Mucosa of descending colon (tissue), 3 donors: ENCODE data around the gene TAF5. TPM values are rescaled to one million over a fixed set of nuclear protein-coding genes. Genes with fewer than 3 reads are reported as not detected.
A peak's percentile ranks its signal among the peaks of the same experiment; 100 is the strongest.

Experiments
- ATAC-seq: fragments of 200-7000 bp; cut with Tn5 transposase; one replicate; pipeline ENCODE4 v1.9.1; 2020; ENCODE audit warnings: mild to moderate bottlenecking, moderate library complexity
- DNase-seq, 3 donors: peaks; one replicate each; pipeline ENCODE4 v3.0.0-alpha.2; 2020
- H3K36me3 ChIP-seq: fragments of 200-600 bp; one replicate; pipeline ENCODE4 v1.8.0; 2021; ENCODE audit warnings: low read depth, mild to moderate bottlenecking
- H3K4me1 ChIP-seq: fragments of 200-600 bp; one replicate; pipeline ENCODE4 v1.8.0; 2021; ENCODE audit warnings: low read depth, mild to moderate bottlenecking
- H3K4me3 ChIP-seq: fragments of 200-600 bp; one replicate; pipeline ENCODE4 v1.8.0; 2021; ENCODE audit warnings: mild to moderate bottlenecking
- H3K9me3 ChIP-seq: fragments of 200-600 bp; one replicate; pipeline ENCODE4 v1.8.0; 2021; ENCODE audit warnings: mild to moderate bottlenecking
- CTCF ChIP-seq: fragments of 200-600 bp; IDR thresholded peaks from one replicate; pipeline ENCODE4 v1.8.0; 2022; ENCODE audit warnings: antibody characterized with exemption, mild to moderate bottlenecking
- intact Hi-C, 2 donors: fragments of 100-400 bp; cut with DNase I in 1 of 2; cut with micrococcal nuclease in 1 of 2; formaldehyde crosslinking; loops; one replicate each; pipeline versions ENCODE4 v1.11.0 to v1.11.1; 2022; cut with DNase I, micrococcal nuclease
- total RNA-seq, 3 donors: library from RNA; stranded (reverse); fragmentation: NEBNext Ultra II Directional in 2 of 3; extraction: Animal tissue kit (Norgen Biotek cat#: 25700) in 2 of 3; gene quantifications; one replicate each; pipeline versions ENCODE4 v1.2.1 to v1.2.4, GENCODE V29; 2021 to 2023
- donor health status: DM: no; HTN: no; CAD: no; lungs with moderate emphysema.
- donor health status: DM: no; HTN: no; CAD: no.
- donor health status: DM: no; HTN: yes; CAD: no.

TAF5 gene
- total RNA-seq, 3 donors from 2014 or later: 4.1 to 7.1 (median 4.4) TPM

- intact Hi-C loops: no loop called here
- no peak for TF ChIP-seq CTCF
- peaks cover 26% of the 10 kb centered on the region for H3K4me1 ChIP-seq
Measured at GRCh38 chr10:103396067-103396788, 28.5 kb downstream of the TAF5 start, which contains the start of the genes ATP5MK and PDCD11. ATP5MK (minus strand) TSS chr10:103396475; CDS start chr10:103392457, 4,018 bp downstream. PDCD11 (plus strand) TSS chr10:103396626; CDS start chr10:103398427, 1,801 bp downstream.

GRCh38 chr10:103396789-103397087, 29.0 kb downstream of the TAF5 start:
- intact Hi-C loops: no loop called here
- Histone ChIP-seq H3K36me3 (peaks cover 2% of the 10 kb centered on the region), H3K4me1 (peaks cover 26% of the 10 kb centered on the region), H3K4me3 (peak overlapping the region; percentile 92), H3K9me3 (no peaks in the 10 kb centered on the region)
- peak; percentile 6 for ATAC-seq
- TF ChIP-seq CTCF: no peak
- DNase-seq: no peak

More at GRCh38 chr10:103396067-103396788, 28.5 kb downstream of the TAF5 start, which contains the start of the genes ATP5MK and PDCD11:
- DNase-seq: peak; percentile 97 to 99 (median 98)
- peak; percentile 99 for ATAC-seq
- Histone ChIP-seq H3K4me3 (peak within 1 kb of the TSS; percentile 92), H3K36me3 (peaks cover 5% of the 10 kb centered on the region), H3K9me3 (no peaks in the 10 kb centered on the region)

- H3K36me3 ChIP-seq: no peaks in the 10 kb centered on the region
- no peak overlapping the region for H3K4me3 ChIP-seq
- intact Hi-C loops: no loop called here
- no peak for ATAC-seq
- no peak for TF ChIP-seq CTCF
- no peaks in the 10 kb centered on the region for H3K9me3 ChIP-seq
- DNase-seq: peak in 1 of 3 donors; percentile 37
- peaks cover 26% of the 10 kb centered on the region for H3K4me1 ChIP-seq
Measured at GRCh38 chr10:103397191-103397825, 29.5 kb downstream of the TAF5 start.

- H3K9me3 ChIP-seq: no peaks in the 10 kb centered on the region
- DNase-seq (no peak), ATAC-seq (no peak)
- H3K4me3 ChIP-seq: no peak overlapping the region
- H3K4me1 ChIP-seq: no peaks in the 10 kb centered on the region
- intact Hi-C loops: no loop called here
- H3K36me3 ChIP-seq: peaks cover 8% of the 10 kb centered on the region
- TF ChIP-seq CTCF: no peak
Measured at GRCh38 chr10:103413564-103413963, 45.8 kb downstream of the TAF5 start.

GRCh38 chr10:103415581-103415980, 47.8 kb downstream of the TAF5 start:
- H3K36me3 ChIP-seq: peaks cover 11% of the 10 kb centered on the region
- no peaks in the 10 kb centered on the region for H3K4me1 ChIP-seq
- no peak overlapping the region for H3K4me3 ChIP-seq
- no peak for ATAC-seq
- intact Hi-C loops: loop anchor here in 1 of 2 donors (5.0 kb wide), 1 partner anchor 72 kb away; no protein-coding TSS in a partner anchor
- no peak for TF ChIP-seq CTCF
- H3K9me3 ChIP-seq: no peaks in the 10 kb centered on the region
- no peak for DNase-seq
